Lower leg skin (tissue), 3 donors: ENCODE measurements around the gene CCBE1.

Experiments
- POLR2A ChIP-seq, 2 donors: fragments of 450-650 bp; IDR thresholded peaks; one replicate each; pipeline ENCODE4 v1.6.1; 2016 to 2017; ENCODE audit warnings: antibody characterized with exemption in 2 of 2, mild to moderate bottlenecking in 1 of 2, moderate library complexity in 1 of 2
- TF ChIP-seq, protein P1 (sequence below), 3 donors: fragments of 450-650 bp; IDR thresholded peaks; one replicate each; pipeline ENCODE4 v1.5.1; 2016; ENCODE audit warnings: antibody characterized with exemption in 3 of 3, mild to moderate bottlenecking in 3 of 3, moderate library complexity in 2 of 3

DNA sequence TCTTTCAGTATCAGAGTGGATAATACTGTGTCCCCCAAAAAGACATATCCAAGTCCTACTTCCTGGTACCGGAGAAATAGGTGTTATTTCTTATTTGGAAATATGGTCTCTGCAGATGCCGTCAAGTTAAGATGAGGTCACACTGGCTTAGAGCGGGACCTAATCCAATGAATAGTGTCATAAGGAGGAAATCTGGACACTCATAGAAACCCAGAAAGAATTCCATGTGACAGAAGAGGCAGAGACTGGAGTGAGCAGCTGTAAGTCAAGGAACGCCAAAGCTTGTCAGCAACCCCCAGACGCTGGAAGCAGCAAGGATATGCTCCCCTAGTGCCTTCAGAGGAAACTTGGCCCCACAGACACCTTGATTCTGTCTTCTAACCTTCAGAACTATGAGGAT is 69.8 kb downstream of the CCBE1 start:
- TF ChIP-seq, protein P1, sequence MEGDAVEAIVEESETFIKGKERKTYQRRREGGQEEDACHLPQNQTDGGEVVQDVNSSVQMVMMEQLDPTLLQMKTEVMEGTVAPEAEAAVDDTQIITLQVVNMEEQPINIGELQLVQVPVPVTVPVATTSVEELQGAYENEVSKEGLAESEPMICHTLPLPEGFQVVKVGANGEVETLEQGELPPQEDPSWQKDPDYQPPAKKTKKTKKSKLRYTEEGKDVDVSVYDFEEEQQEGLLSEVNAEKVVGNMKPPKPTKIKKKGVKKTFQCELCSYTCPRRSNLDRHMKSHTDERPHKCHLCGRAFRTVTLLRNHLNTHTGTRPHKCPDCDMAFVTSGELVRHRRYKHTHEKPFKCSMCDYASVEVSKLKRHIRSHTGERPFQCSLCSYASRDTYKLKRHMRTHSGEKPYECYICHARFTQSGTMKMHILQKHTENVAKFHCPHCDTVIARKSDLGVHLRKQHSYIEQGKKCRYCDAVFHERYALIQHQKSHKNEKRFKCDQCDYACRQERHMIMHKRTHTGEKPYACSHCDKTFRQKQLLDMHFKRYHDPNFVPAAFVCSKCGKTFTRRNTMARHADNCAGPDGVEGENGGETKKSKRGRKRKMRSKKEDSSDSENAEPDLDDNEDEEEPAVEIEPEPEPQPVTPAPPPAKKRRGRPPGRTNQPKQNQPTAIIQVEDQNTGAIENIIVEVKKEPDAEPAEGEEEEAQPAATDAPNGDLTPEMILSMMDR (IDR thresholded peaks at IDR 0.05): no peak
- no peak for TF ChIP-seq POLR2A (IDR thresholded peaks at IDR 0.05)
